Measurements from ENCODE around the gene TSPAN18.

TSPAN18 gene

GRCh38 chr11:44829838-44830237, 103.1 kb downstream of the TSPAN18 start:
- Histone ChIP-seq H3K9ac (ENCODE audit: low read length) (no peak overlapping the region), H3K9me3 (replicated peaks; ENCODE audit: insufficient read depth, low read length) (no peaks in the 10 kb centered on the region), H3K27me3 (replicated peaks; ENCODE audit: insufficient read depth, low read length) (no peaks in the 10 kb centered on the region; the same call in 1 of the 2 replicates), H3K79me2 (ENCODE audit: low read length) (no peaks in the 10 kb centered on the region), H3K4me1 (ENCODE audit: low read length) (no peaks in the 10 kb centered on the region), H3K4me3 (ENCODE audit: low read length) (no peak overlapping the region), H2AFZ (ENCODE audit: low read length) (no peak overlapping the region), H3K27ac (ENCODE audit: low read length) (no peak overlapping the region), H3K4me2 (ENCODE audit: low read depth, low read length) (no peak overlapping the region), H3F3A (ENCODE audit: insufficient read depth, low read length) (no peaks in the 10 kb centered on the region), H4K20me1 (ENCODE audit: insufficient read depth, low read length) (no peaks in the 10 kb centered on the region), H3K36me3 (replicated peaks; ENCODE audit: insufficient read depth, low read length) (no peaks in the 10 kb centered on the region), H3K9me2 (replicated peaks; ENCODE audit: insufficient read depth, low read length) (no peaks in the 10 kb centered on the region)
- no peak for TF ChIP-seq EZH2phosphoT487 (IDR thresholded peaks at IDR 0.05; ENCODE audit: low read length)
- DNase-seq: no peak

- DNase-seq: no peak
- TF ChIP-seq, protein P1, sequence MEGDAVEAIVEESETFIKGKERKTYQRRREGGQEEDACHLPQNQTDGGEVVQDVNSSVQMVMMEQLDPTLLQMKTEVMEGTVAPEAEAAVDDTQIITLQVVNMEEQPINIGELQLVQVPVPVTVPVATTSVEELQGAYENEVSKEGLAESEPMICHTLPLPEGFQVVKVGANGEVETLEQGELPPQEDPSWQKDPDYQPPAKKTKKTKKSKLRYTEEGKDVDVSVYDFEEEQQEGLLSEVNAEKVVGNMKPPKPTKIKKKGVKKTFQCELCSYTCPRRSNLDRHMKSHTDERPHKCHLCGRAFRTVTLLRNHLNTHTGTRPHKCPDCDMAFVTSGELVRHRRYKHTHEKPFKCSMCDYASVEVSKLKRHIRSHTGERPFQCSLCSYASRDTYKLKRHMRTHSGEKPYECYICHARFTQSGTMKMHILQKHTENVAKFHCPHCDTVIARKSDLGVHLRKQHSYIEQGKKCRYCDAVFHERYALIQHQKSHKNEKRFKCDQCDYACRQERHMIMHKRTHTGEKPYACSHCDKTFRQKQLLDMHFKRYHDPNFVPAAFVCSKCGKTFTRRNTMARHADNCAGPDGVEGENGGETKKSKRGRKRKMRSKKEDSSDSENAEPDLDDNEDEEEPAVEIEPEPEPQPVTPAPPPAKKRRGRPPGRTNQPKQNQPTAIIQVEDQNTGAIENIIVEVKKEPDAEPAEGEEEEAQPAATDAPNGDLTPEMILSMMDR (IDR thresholded peaks at IDR 0.05; ENCODE audit: low read length): no peak
- no peak for TF ChIP-seq EZH2 (optimal IDR thresholded peaks at IDR 0.05; ENCODE audit: low read depth, low read length)
- no peak for TF ChIP-seq EZH2phosphoT487 (IDR thresholded peaks at IDR 0.05; ENCODE audit: low read length)
- no peaks in the 10 kb centered on the region for H3K36me3 ChIP-seq (replicated peaks; ENCODE audit: insufficient read depth, low read length)
- no peaks in the 10 kb centered on the region for H4K20me1 ChIP-seq (ENCODE audit: insufficient read depth, low read length)
- H3K79me2 ChIP-seq (ENCODE audit: low read length): no peaks in the 10 kb centered on the region
- H3F3A ChIP-seq (ENCODE audit: insufficient read depth, low read length): no peaks in the 10 kb centered on the region
- no peak overlapping the region for H3K27ac ChIP-seq (ENCODE audit: low read length)
- H2AFZ ChIP-seq (ENCODE audit: low read length): no peak overlapping the region
- no peaks in the 10 kb centered on the region for H3K9me3 ChIP-seq (replicated peaks; ENCODE audit: insufficient read depth, low read length)
- H3K4me2 ChIP-seq (ENCODE audit: low read depth, low read length): no peak overlapping the region
- no peak overlapping the region for H3K9ac ChIP-seq (ENCODE audit: low read length)
- no peak overlapping the region for H3K4me3 ChIP-seq (ENCODE audit: low read length)
- no peaks in the 10 kb centered on the region for H3K4me1 ChIP-seq (ENCODE audit: low read length)
- H3K9me2 ChIP-seq (replicated peaks; ENCODE audit: insufficient read depth, low read length): no peaks in the 10 kb centered on the region
- H3K27me3 ChIP-seq (replicated peaks; ENCODE audit: insufficient read depth, low read length): no peaks in the 10 kb centered on the region; the same call in 1 of the 2 replicates
Observed at GRCh38 chr11:44831605-44832394, 105.0 kb downstream of the TSPAN18 start.

DNA sequence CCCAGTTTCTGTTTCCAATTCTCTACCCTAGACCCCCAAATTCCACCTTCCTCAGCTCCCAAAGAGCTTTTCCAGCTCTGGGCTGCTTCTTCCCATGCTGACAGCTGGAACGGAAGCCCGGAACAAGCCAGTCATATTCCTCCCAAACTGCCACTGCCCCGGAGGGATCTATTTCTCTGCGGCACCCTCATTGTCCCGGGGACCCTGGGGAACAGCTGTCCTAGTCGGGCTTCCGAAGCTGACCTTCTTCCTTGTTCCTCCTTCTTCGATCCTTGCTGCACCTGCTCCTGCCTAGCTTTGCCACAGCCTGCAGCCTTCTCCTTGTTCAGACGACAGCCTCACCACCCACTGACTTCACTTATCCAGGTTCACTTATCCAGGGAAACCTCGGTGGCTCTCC, 105.7 kb downstream of the TSPAN18 start:
- Histone ChIP-seq H3K27ac (ENCODE audit: low read length) (no peak overlapping the region), H3K9ac (ENCODE audit: low read length) (no peak overlapping the region), H4K20me1 (ENCODE audit: insufficient read depth, low read length) (no peaks in the 10 kb centered on the region), H3K4me1 (ENCODE audit: low read length) (no peaks in the 10 kb centered on the region), H3K9me3 (replicated peaks; ENCODE audit: insufficient read depth, low read length) (no peaks in the 10 kb centered on the region), H3F3A (ENCODE audit: insufficient read depth, low read length) (no peaks in the 10 kb centered on the region), H3K79me2 (ENCODE audit: low read length) (no peaks in the 10 kb centered on the region), H3K27me3 (replicated peaks; ENCODE audit: insufficient read depth, low read length) (no peaks in the 10 kb centered on the region; the same call in 1 of the 2 replicates), H3K4me3 (ENCODE audit: low read length) (no peak overlapping the region), H3K36me3 (replicated peaks; ENCODE audit: insufficient read depth, low read length) (no peaks in the 10 kb centered on the region), H2AFZ (ENCODE audit: low read length) (no peak overlapping the region), H3K4me2 (ENCODE audit: low read depth, low read length) (no peak overlapping the region), H3K9me2 (replicated peaks; ENCODE audit: insufficient read depth, low read length) (no peaks in the 10 kb centered on the region)
- TF ChIP-seq, protein P1 (IDR thresholded peaks at IDR 0.05; ENCODE audit: low read length): no peak
- no peak for TF ChIP-seq EZH2 (optimal IDR thresholded peaks at IDR 0.05; ENCODE audit: low read depth, low read length)
- no peak for TF ChIP-seq EZH2phosphoT487 (IDR thresholded peaks at IDR 0.05; ENCODE audit: low read length)
- DNase-seq: no peak
